Measurements from ENCODE around the gene CCDC136.

The CCDC136 gene

GRCh38 chr7:128801003-128801402 lies 9.2 kb downstream of the CCDC136 start:
- no peaks in the 10 kb centered on the region for H3K9me3 ChIP-seq (ENCODE audit: low read length)
- no peaks in the 10 kb centered on the region; the same call in 1 of the 2 replicates for H3K27me3 ChIP-seq (ENCODE audit: insufficient read depth, low read length)
- no peaks in the 10 kb centered on the region for H3K4me1 ChIP-seq (ENCODE audit: insufficient read depth, low read length, severe bottlenecking)
- no peak overlapping the region for H3K27ac ChIP-seq (ENCODE audit: low read depth, low read length, poor library complexity, severe bottlenecking)
- H3K9me2 ChIP-seq (ENCODE audit: low read depth, low read length): no peaks in the 10 kb centered on the region
- H4K20me1 ChIP-seq (ENCODE audit: insufficient read depth, low read length): no peaks in the 10 kb centered on the region
- H3F3A ChIP-seq (ENCODE audit: insufficient read depth, low read length): no peaks in the 10 kb centered on the region
- H3K4me3 ChIP-seq (ENCODE audit: low read depth, low read length, poor library complexity, severe bottlenecking): no peak overlapping the region
- H3K36me3 ChIP-seq (ENCODE audit: insufficient read depth, low read length): peaks cover 9% of the 10 kb centered on the region; the same call in 1 of the 2 replicates
- no peak overlapping the region for H2AFZ ChIP-seq (ENCODE audit: low read length)
- no peak overlapping the region for H3K4me2 ChIP-seq (ENCODE audit: low read length)
- TF ChIP-seq EZH2 (IDR thresholded peaks at IDR 0.05; ENCODE audit: borderline replicate concordance, low read length): no peak
- no peak for TF ChIP-seq CTCF (IDR thresholded peaks at IDR 0.05; ENCODE audit: low read length)
- H3K9ac ChIP-seq (ENCODE audit: low read length): no peak overlapping the region
- H3K79me2 ChIP-seq (ENCODE audit: insufficient read depth, low read length): no peaks in the 10 kb centered on the region

GRCh38 chr7:128801667-128802418 lies 10.1 kb downstream of the CCDC136 start:
- Histone ChIP-seq H3K79me2 (ENCODE audit: insufficient read depth, low read length) (no peaks in the 10 kb centered on the region), H3K9me2 (ENCODE audit: low read depth, low read length) (no peaks in the 10 kb centered on the region), H4K20me1 (ENCODE audit: insufficient read depth, low read length) (no peaks in the 10 kb centered on the region), H3K9ac (ENCODE audit: low read length) (no peak overlapping the region), H3K4me1 (ENCODE audit: insufficient read depth, low read length, severe bottlenecking) (no peaks in the 10 kb centered on the region), H3K9me3 (ENCODE audit: low read length) (no peaks in the 10 kb centered on the region), H2AFZ (ENCODE audit: low read length) (no peak overlapping the region), H3K4me2 (ENCODE audit: low read length) (no peak overlapping the region), H3K4me3 (ENCODE audit: low read depth, low read length, poor library complexity, severe bottlenecking) (no peak overlapping the region), H3F3A (ENCODE audit: insufficient read depth, low read length) (no peaks in the 10 kb centered on the region), H3K27ac (ENCODE audit: low read depth, low read length, poor library complexity, severe bottlenecking) (no peak overlapping the region), H3K36me3 (ENCODE audit: insufficient read depth, low read length) (peaks cover 10% of the 10 kb centered on the region; the same call in 1 of the 2 replicates), H3K27me3 (ENCODE audit: insufficient read depth, low read length) (no peaks in the 10 kb centered on the region; the same call in 1 of the 2 replicates)
- no peak for TF ChIP-seq EZH2 (IDR thresholded peaks at IDR 0.05; ENCODE audit: borderline replicate concordance, low read length)
- no peak for TF ChIP-seq CTCF (IDR thresholded peaks at IDR 0.05; ENCODE audit: low read length)

GRCh38 chr7:128804484-128804883 lies 12.7 kb downstream of the CCDC136 start:
- H3K9ac ChIP-seq (ENCODE audit: low read length): no peak overlapping the region
- no peak overlapping the region for H3K4me3 ChIP-seq (ENCODE audit: low read depth, low read length, poor library complexity, severe bottlenecking)
- H3K79me2 ChIP-seq (ENCODE audit: insufficient read depth, low read length): no peaks in the 10 kb centered on the region
- H3K36me3 ChIP-seq (ENCODE audit: insufficient read depth, low read length): peaks cover 10% of the 10 kb centered on the region; the same call in 1 of the 2 replicates
- TF ChIP-seq EZH2 (IDR thresholded peaks at IDR 0.05; ENCODE audit: borderline replicate concordance, low read length) (no peak), CTCF (IDR thresholded peaks at IDR 0.05; ENCODE audit: low read length) (no peak)
- no peaks in the 10 kb centered on the region for H3K4me1 ChIP-seq (ENCODE audit: insufficient read depth, low read length, severe bottlenecking)
- no peaks in the 10 kb centered on the region for H3F3A ChIP-seq (ENCODE audit: insufficient read depth, low read length)
- H3K27me3 ChIP-seq (ENCODE audit: insufficient read depth, low read length): no peaks in the 10 kb centered on the region; the same call in 1 of the 2 replicates
- H3K9me2 ChIP-seq (ENCODE audit: low read depth, low read length): no peaks in the 10 kb centered on the region
- no peaks in the 10 kb centered on the region for H4K20me1 ChIP-seq (ENCODE audit: insufficient read depth, low read length)
- H3K27ac ChIP-seq (ENCODE audit: low read depth, low read length, poor library complexity, severe bottlenecking): no peak overlapping the region
- no peak overlapping the region for H3K4me2 ChIP-seq (ENCODE audit: low read length)
- no peak overlapping the region for H2AFZ ChIP-seq (ENCODE audit: low read length)
- no peaks in the 10 kb centered on the region for H3K9me3 ChIP-seq (ENCODE audit: low read length)

All from OCI-LY1 (cell line).